Measurements from ENCODE around the gene EDN1.

DNA sequence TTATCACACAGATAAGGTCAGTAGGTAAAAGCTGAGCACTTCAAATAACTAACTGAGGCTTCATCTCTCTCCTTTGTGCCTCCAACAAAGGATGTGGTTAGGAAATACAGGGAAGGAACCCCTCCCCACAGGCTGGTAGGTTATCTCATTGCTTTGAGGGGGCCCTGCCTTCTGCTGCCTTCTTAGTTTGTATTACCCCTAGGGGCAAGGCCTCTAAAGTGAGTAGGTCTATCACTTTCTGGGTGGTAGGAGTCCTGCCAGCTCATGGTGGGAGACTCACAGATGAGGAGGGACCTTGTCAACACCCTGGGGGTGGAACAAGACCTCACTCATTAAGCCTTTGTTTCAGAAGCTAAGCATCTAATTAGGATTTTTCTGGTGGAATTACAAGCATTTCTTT, 34.6 kb downstream of the EDN1 start:
- TF ChIP-seq, protein P1, sequence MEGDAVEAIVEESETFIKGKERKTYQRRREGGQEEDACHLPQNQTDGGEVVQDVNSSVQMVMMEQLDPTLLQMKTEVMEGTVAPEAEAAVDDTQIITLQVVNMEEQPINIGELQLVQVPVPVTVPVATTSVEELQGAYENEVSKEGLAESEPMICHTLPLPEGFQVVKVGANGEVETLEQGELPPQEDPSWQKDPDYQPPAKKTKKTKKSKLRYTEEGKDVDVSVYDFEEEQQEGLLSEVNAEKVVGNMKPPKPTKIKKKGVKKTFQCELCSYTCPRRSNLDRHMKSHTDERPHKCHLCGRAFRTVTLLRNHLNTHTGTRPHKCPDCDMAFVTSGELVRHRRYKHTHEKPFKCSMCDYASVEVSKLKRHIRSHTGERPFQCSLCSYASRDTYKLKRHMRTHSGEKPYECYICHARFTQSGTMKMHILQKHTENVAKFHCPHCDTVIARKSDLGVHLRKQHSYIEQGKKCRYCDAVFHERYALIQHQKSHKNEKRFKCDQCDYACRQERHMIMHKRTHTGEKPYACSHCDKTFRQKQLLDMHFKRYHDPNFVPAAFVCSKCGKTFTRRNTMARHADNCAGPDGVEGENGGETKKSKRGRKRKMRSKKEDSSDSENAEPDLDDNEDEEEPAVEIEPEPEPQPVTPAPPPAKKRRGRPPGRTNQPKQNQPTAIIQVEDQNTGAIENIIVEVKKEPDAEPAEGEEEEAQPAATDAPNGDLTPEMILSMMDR (conservative IDR thresholded peaks at IDR 0.05) = no peak
- TF ChIP-seq ZFX (IDR thresholded peaks at IDR 0.05) = no peak

All from C4-2B (cell line).